ENCODE measurements around the gene BEST1. TPM values are rescaled to one million over a fixed set of nuclear protein-coding genes. Genes with fewer than 3 reads are reported as not detected.
A peak's percentile ranks its signal among the peaks of the same experiment; 100 is the strongest.

The BEST1 gene
- total and polyA plus RNA-seq, 2 of the 13 experiments (the other 11 are each of a cell fraction or from before 2014, with no cell fraction given) = 0.09 to 0.65 TPM

GRCh38 chr11:61947486-61948210, 2.5 kb upstream of the BEST1 start (continued):
- no peak for TF ChIP-seq PBX2 (CRISPR knock-in tag; IDR thresholded peaks at IDR 0.05)
- TF ChIP-seq, protein P1, sequence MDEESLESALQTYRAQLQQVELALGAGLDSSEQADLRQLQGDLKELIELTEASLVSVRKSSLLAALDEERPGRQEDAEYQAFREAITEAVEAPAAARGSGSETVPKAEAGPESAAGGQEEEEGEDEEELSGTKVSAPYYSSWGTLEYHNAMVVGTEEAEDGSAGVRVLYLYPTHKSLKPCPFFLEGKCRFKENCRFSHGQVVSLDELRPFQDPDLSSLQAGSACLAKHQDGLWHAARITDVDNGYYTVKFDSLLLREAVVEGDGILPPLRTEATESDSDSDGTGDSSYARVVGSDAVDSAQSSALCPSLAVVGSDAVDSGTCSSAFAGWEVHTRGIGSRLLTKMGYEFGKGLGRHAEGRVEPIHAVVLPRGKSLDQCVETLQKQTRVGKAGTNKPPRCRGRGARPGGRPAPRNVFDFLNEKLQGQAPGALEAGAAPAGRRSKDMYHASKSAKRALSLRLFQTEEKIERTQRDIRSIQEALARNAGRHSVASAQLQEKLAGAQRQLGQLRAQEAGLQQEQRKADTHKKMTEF (CRISPR knock-in tag; IDR thresholded peaks at IDR 0.05) = peak; percentile 50; the same call in 1 of the 2 replicates
- no peak for TF ChIP-seq GMEB1 (CRISPR knock-in tag; IDR thresholded peaks at IDR 0.05; ENCODE audit: borderline replicate concordance)
- no peak for TF ChIP-seq RFX3 (CRISPR knock-in tag; IDR thresholded peaks at IDR 0.05)
- TF ChIP-seq EHMT2 (IDR thresholded peaks at IDR 0.05; ENCODE audit: borderline replicate concordance, low read depth, low read length) = no peak
- TF ChIP-seq ZNF644 (CRISPR knock-in tag; IDR thresholded peaks at IDR 0.05; ENCODE audit: low read depth) = no peak
- no peak for TF ChIP-seq ZNF274 (CRISPR knock-in tag; IDR thresholded peaks at IDR 0.05)
- no peak for TF ChIP-seq FOXP1 (IDR thresholded peaks at IDR 0.05)
- TF ChIP-seq FOXP1 (CRISPR knock-in tag; IDR thresholded peaks at IDR 0.05) = no peak
- TF ChIP-seq ZNF451 (CRISPR knock-in tag; IDR thresholded peaks at IDR 0.05) = 0 out of 2 replicates have a peak, but pooled peaks have one; percentile 22
- no peak for TF ChIP-seq TARDBP (CRISPR knock-in tag; IDR thresholded peaks at IDR 0.05)
- TF ChIP-seq, protein P2, sequence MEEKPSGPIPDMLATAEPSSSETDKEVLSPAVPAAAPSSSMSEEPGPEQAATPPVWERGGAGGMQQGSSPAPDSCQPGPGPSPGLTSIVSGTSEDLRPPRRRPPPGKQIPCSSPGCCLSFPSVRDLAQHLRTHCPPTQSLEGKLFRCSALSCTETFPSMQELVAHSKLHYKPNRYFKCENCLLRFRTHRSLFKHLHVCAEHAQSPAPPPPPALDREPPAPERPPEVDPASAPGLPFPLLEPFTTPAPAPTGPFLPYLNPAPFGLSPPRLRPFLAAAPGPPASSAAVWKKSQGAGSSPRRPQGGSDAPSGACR (CRISPR knock-in tag; IDR thresholded peaks at IDR 0.05) = no peak
- TF ChIP-seq, protein P3, sequence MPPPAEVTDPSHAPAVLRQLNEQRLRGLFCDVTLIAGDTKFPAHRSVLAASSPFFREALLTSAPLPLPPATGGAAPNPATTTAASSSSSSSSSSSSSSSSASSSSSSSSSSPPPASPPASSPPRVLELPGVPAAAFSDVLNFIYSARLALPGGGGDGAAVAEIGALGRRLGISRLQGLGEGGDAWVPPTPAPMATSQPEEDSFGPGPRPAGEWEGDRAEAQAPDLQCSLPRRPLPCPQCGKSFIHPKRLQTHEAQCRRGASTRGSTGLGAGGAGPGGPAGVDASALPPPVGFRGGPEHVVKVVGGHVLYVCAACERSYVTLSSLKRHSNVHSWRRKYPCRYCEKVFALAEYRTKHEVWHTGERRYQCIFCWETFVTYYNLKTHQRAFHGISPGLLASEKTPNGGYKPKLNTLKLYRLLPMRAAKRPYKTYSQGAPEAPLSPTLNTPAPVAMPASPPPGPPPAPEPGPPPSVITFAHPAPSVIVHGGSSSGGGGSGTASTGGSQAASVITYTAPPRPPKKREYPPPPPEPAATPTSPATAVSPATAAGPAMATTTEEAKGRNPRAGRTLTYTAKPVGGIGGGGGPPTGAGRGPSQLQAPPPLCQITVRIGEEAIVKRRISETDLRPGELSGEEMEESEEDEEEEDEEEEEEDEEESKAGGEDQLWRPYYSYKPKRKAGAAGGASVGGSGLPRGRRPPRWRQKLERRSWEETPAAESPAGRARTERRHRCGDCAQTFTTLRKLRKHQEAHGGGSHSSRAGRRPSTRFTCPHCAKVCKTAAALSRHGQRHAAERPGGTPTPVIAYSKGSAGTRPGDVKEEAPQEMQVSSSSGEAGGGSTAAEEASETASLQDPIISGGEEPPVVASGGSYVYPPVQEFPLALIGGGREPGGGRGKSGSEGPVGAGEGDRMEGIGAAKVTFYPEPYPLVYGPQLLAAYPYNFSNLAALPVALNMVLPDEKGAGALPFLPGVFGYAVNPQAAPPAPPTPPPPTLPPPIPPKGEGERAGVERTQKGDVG (CRISPR knock-in tag; IDR thresholded peaks at IDR 0.05; ENCODE audit: borderline replicate concordance) = no peak
- TF ChIP-seq MBD4 (IDR thresholded peaks at IDR 0.05; ENCODE audit: borderline replicate concordance, low read length) = no peak
- no peak for TF ChIP-seq GATA4 (IDR thresholded peaks at IDR 0.05; ENCODE audit: borderline replicate concordance, low read depth)
- no peak for TF ChIP-seq MXD3 (CRISPR knock-in tag; IDR thresholded peaks at IDR 0.05)
- TF ChIP-seq MAF1 (CRISPR knock-in tag; IDR thresholded peaks at IDR 0.05; ENCODE audit: borderline replicate concordance) = no peak
- TF ChIP-seq ARHGAP35 (CRISPR knock-in tag; IDR thresholded peaks at IDR 0.05; ENCODE audit: borderline replicate concordance) = no peak
- TF ChIP-seq ZNF354B (CRISPR knock-in tag; IDR thresholded peaks at IDR 0.05) = no peak
- TF ChIP-seq ZNF550 (CRISPR knock-in tag; IDR thresholded peaks at IDR 0.05; ENCODE audit: borderline replicate concordance) = no peak
- no peak for TF ChIP-seq BATF2 (CRISPR knock-in tag; IDR thresholded peaks at IDR 0.05)
